ENCODE data around the gene NRG3. TPM values are rescaled to one million over a fixed set of nuclear protein-coding genes. Genes with fewer than 3 reads are reported as not detected.

The NRG3 gene
- total and polyA plus RNA-seq, 12 donors, result 0.03 to 0.73 (median 0.13) TPM; not detected in 5

DNA sequence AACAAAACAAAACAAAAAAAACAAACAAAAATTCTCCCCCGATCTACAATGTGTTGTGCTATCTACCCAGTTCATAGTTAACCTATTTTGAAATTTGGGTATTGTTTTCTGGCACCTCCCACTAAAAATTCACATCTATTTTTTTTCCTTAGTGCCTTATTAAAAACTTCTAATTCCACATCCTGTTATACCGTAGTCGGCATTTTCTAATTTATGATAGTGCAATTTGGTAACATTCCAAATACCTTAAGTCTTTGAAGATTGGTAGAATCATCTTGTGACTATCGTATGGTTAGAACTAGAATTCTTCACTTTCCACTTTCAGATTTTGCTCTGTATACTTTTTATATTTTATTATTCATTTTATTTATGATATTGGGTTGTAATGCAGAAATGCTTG is 4.5 kb upstream of the NRG3 start:
- Histone ChIP-seq H3K4me1 (peaks cover 0 to 27% (median 7%) of the 10 kb centered on the region in 9 donors), H3K9me3 (no peaks in the 10 kb centered on the region), H3K27me3 (peaks cover 1 to 42% (median 22%) of the 10 kb centered on the region in 7 donors), H3K4me3 (no peak overlapping the region), H3K36me3 (no peaks in the 10 kb centered on the region), H3K27ac (no peak overlapping the region)
- ATAC-seq (no peak), DNase-seq (no peak)
- 82 to 87% methylated on average over 4 of the region's 4 CpGs for WGBS, 2 donors
- TF ChIP-seq, protein P1, sequence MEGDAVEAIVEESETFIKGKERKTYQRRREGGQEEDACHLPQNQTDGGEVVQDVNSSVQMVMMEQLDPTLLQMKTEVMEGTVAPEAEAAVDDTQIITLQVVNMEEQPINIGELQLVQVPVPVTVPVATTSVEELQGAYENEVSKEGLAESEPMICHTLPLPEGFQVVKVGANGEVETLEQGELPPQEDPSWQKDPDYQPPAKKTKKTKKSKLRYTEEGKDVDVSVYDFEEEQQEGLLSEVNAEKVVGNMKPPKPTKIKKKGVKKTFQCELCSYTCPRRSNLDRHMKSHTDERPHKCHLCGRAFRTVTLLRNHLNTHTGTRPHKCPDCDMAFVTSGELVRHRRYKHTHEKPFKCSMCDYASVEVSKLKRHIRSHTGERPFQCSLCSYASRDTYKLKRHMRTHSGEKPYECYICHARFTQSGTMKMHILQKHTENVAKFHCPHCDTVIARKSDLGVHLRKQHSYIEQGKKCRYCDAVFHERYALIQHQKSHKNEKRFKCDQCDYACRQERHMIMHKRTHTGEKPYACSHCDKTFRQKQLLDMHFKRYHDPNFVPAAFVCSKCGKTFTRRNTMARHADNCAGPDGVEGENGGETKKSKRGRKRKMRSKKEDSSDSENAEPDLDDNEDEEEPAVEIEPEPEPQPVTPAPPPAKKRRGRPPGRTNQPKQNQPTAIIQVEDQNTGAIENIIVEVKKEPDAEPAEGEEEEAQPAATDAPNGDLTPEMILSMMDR (IDR thresholded peaks at IDR 0.05), result no peak
- intact Hi-C loops (cut with DNase I), result no loop called here

- Histone ChIP-seq H3K9me3 (no peaks in the 10 kb centered on the region), H3K27me3 (peaks cover 11 to 53% (median 32%) of the 10 kb centered on the region in 7 donors), H3K4me3 (no peak overlapping the region), H3K36me3 (no peaks in the 10 kb centered on the region), H3K27ac (no peak overlapping the region), H3K4me1 (peaks cover 5 to 31% (median 13%) of the 10 kb centered on the region in 9 donors)
- DNase-seq (no peak), ATAC-seq (no peak)
- intact Hi-C loops (cut with DNase I), result no loop called here
- TF ChIP-seq, protein P1 (IDR thresholded peaks at IDR 0.05), result no peak
- WGBS, 2 donors, result 87 to 95% methylated on average over 2 of the region's 2 CpGs
Measured at GRCh38 chr10:81871558-81871957, 3.4 kb upstream of the NRG3 start.

DNA sequence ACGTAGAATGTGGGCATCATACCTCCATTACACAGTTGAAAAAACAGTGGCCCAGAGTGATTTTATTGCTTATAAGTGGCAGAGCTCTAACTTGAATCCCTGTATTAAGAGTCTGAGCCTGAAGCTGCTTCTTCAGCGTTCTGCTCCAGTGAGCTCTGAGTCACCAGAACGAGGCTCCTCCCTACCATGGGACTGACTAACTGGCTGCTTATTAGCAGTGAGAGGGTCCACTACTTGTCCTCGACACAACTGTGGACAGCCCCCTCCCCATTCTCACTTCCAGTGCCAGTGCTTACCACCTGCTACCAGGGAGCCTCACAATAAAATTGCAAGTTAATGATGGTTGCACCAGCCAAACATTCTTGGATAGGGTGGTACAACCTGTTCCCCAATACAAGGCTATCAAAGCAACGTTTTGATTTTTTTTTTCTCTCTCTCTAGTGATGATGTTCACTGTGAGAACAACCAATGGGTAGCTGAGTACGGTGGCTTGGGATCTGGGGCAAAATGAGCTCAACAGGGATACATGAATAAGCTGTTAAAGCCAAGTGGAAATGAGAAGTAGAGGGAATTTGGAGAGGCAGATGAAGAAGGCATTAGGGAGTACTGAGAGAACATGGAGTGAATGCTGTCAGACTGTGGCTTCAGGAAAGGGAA is 2.7 kb upstream of the NRG3 start:
- DNase-seq (no peak), ATAC-seq (no peak)
- no peak overlapping the region for H3K27ac ChIP-seq
- peaks cover 11 to 58% (median 40%) of the 10 kb centered on the region in 7 donors for H3K27me3 ChIP-seq
- WGBS, 2 donors, result 59 to 62% methylated on average over 6 of the region's 6 CpGs
- H3K9me3 ChIP-seq, result no peaks in the 10 kb centered on the region
- no peaks in the 10 kb centered on the region for H3K36me3 ChIP-seq
- TF ChIP-seq, protein P1 (IDR thresholded peaks at IDR 0.05), result no peak
- H3K4me1 ChIP-seq, result peaks cover 5 to 29% (median 11%) of the 10 kb centered on the region in 9 donors
- intact Hi-C loops (cut with DNase I), result no loop called here
- H3K4me3 ChIP-seq, result no peak overlapping the region

GRCh38 chr10:81873231-81873931 is 1.6 kb upstream of the NRG3 start:
- intact Hi-C loops (cut with DNase I), result no loop called here
- 34 to 36% methylated on average over 12 of the region's 12 CpGs for WGBS, 2 donors
- peaks cover 11 to 67% (median 51%) of the 10 kb centered on the region in 7 donors for H3K27me3 ChIP-seq

More at GRCh38 chr10:81873231-81873931, 1.6 kb upstream of the NRG3 start:
- ATAC-seq, result no peak
- H3K9me3 ChIP-seq, result no peaks in the 10 kb centered on the region
- TF ChIP-seq, protein P1 (IDR thresholded peaks at IDR 0.05), result no peak
- H3K36me3 ChIP-seq, result no peaks in the 10 kb centered on the region
- no peak for DNase-seq
- peaks cover 4 to 23% (median 11%) of the 10 kb centered on the region in 9 donors for H3K4me1 ChIP-seq
- no peak overlapping the region for H3K4me3 ChIP-seq
- no peak overlapping the region for H3K27ac ChIP-seq

All from heart right ventricle (tissue), 16 donors.